GM06990 (cell line): Measurements from ENCODE around the gene ACYP1.

Experiments
- DNase-seq: peaks from one replicate; pipeline ENCODE4 v3.0.0-alpha.2; 2011; ENCODE audit not compliant: insufficient read length; ENCODE audit errors: extremely low read depth
- H3K27me3 ChIP-seq: replicated peaks from 2 replicates; pipeline ENCODE4 v1.6.0; 2011; ENCODE audit warnings: low read length; ENCODE audit not compliant: control insufficient read depth, insufficient read depth
- H3K36me3 ChIP-seq: 2 replicates; pipeline ENCODE4 v1.5.1; 2011; ENCODE audit warnings: low read length; ENCODE audit not compliant: control insufficient read depth, insufficient read depth
- H3K4me3 ChIP-seq: replicated peaks from 2 replicates; pipeline ENCODE4 v1.5.1; 2011; ENCODE audit warnings: low read depth, mild to moderate bottlenecking, control low read depth, low read length
- CTCF ChIP-seq: IDR thresholded peaks from 2 replicates; pipeline ENCODE4 v1.5.1; 2011; ENCODE audit warnings: low read length, control low read depth, mild to moderate bottlenecking, inconsistent platforms; ENCODE audit not compliant: insufficient read depth, poor library complexity, severe bottlenecking

The ACYP1 gene

GRCh38 chr14:75022655-75023054 lies 41.2 kb downstream of the ACYP1 start:
- no peak for DNase-seq

GRCh38 chr14:75018694-75019093 lies 45.1 kb downstream of the ACYP1 start:
- H3K27me3 ChIP-seq, result no peaks in the 10 kb centered on the region
- peaks cover 13% of the 10 kb centered on the region for H3K36me3 ChIP-seq
- no peak for TF ChIP-seq CTCF
- no peak for DNase-seq
- H3K4me3 ChIP-seq, result no peak overlapping the region

More at GRCh38 chr14:75022655-75023054, 41.2 kb downstream of the ACYP1 start:
- Histone ChIP-seq H3K36me3 (peaks cover 7% of the 10 kb centered on the region), H3K27me3 (no peaks in the 10 kb centered on the region), H3K4me3 (no peak overlapping the region)
- peak; percentile 40 for TF ChIP-seq CTCF

- H3K36me3 ChIP-seq, result peaks cover 10% of the 10 kb centered on the region
- TF ChIP-seq CTCF, result no peak
- H3K27me3 ChIP-seq, result no peaks in the 10 kb centered on the region
- DNase-seq, result no peak
- no peak overlapping the region for H3K4me3 ChIP-seq
Measured at GRCh38 chr14:75016815-75017214, 47.0 kb downstream of the ACYP1 start.

GRCh38 chr14:75015496-75015895 lies 48.3 kb downstream of the ACYP1 start:
- Histone ChIP-seq H3K4me3 (no peak overlapping the region), H3K36me3 (peaks cover 10% of the 10 kb centered on the region), H3K27me3 (no peaks in the 10 kb centered on the region)
- no peak for TF ChIP-seq CTCF
- no peak for DNase-seq

- H3K36me3 ChIP-seq, result peaks cover 16% of the 10 kb centered on the region
- H3K27me3 ChIP-seq, result no peaks in the 10 kb centered on the region
- no peak for DNase-seq
- H3K4me3 ChIP-seq, result no peak overlapping the region
- TF ChIP-seq CTCF, result no peak
Measured at GRCh38 chr14:75013290-75013689, 50.5 kb downstream of the ACYP1 start.

GRCh38 chr14:75011356-75011994 lies 52.3 kb downstream of the ACYP1 start:
- no peak for DNase-seq
- Histone ChIP-seq H3K27me3 (no peaks in the 10 kb centered on the region), H3K36me3 (peaks cover 18% of the 10 kb centered on the region), H3K4me3 (no peak overlapping the region)
- TF ChIP-seq CTCF, result no peak
